Uterus (tissue), 4 donors: ENCODE measurements around the gene RRBP1. TPM values are rescaled to one million over a fixed set of nuclear protein-coding genes. Genes with fewer than 3 reads are reported as not detected.
A peak's percentile ranks its signal among the peaks of the same experiment; 100 is the strongest.

Experiments used
- DNase-seq, 2 donors: peaks; one replicate each; pipeline ENCODE4 v3.0.0-alpha.2; 2019 to 2020
- H3K27ac ChIP-seq, 2 donors: fragments of 200-600 bp; sonication (generic); 1 replicate in 1 of 2; 2 replicates in 1 of 2; pipeline ENCODE4 v1.5.1; 2016 to 2018
- H3K27me3 ChIP-seq, 2 donors: fragments of 200-600 bp; sonication (generic); one replicate each; pipeline ENCODE4 v1.5.1; 2018 to 2019; ENCODE audit warnings: control low read depth in 1 of 2
- H3K36me3 ChIP-seq, 2 donors: fragments of 200-600 bp; sonication (generic); one replicate each; pipeline ENCODE4 v1.5.1; 2019; ENCODE audit warnings: control low read depth in 1 of 2
- H3K4me1 ChIP-seq, 2 donors: fragments of 200-600 bp; sonication (generic); one replicate each; pipeline ENCODE4 v1.5.1; 2018 to 2019; ENCODE audit warnings: control low read depth in 1 of 2
- H3K4me3 ChIP-seq, 2 donors: fragments of 200-600 bp; sonication (generic); 1 replicate in 1 of 2; 2 replicates in 1 of 2; pipeline ENCODE4 v1.5.1; 2018 to 2019; ENCODE audit warnings: mild to moderate bottlenecking in 1 of 2
- H3K9me3 ChIP-seq, 2 donors: fragments of 200-600 bp; sonication (generic); one replicate each; pipeline ENCODE4 v1.5.1; 2019; ENCODE audit warnings: control low read depth in 1 of 2
- POLR2A ChIP-seq, 2 donors: fragments of 450-650 bp; IDR thresholded peaks; one replicate each; pipeline ENCODE4 v1.6.1; 2016; ENCODE audit warnings: antibody characterized with exemption in 2 of 2, mild to moderate bottlenecking in 1 of 2, moderate library complexity in 1 of 2
- intact Hi-C: fragments of 100-400 bp; cut with DNase I; formaldehyde crosslinking; loops from one replicate; pipeline ENCODE4 v1.15.1; 2023; ENCODE audit warnings: low total_unique reads
- total RNA-seq, 4 donors: library from RNA; depleted of rRNA in 3 of 4; stranded (reverse); fragments of >200 nt in 3 of 4; gene quantifications; one replicate each; pipeline versions ENCODE4 v1.1.0 to v1.2.4, GENCODE V29; 2014 to 2023
- TF ChIP-seq, protein P1 (sequence below), 4 experiments: fragments of 200-600 bp in 2 of 4; fragments of 450-650 bp in 2 of 4; sonication (generic) in 2 of 4; IDR thresholded peaks; one replicate each; pipeline ENCODE4 v1.5.1; 2016 to 2019; ENCODE audit warnings: antibody characterized with exemption in 4 of 4, mild to moderate bottlenecking in 2 of 4, moderate library complexity in 1 of 4
- donor health status: DM: yes; HTN: yes; CAD: no.

The RRBP1 gene
- total RNA-seq, 4 donors from 2014 or later = 13.2 to 172 (median 96.9) TPM

DNA sequence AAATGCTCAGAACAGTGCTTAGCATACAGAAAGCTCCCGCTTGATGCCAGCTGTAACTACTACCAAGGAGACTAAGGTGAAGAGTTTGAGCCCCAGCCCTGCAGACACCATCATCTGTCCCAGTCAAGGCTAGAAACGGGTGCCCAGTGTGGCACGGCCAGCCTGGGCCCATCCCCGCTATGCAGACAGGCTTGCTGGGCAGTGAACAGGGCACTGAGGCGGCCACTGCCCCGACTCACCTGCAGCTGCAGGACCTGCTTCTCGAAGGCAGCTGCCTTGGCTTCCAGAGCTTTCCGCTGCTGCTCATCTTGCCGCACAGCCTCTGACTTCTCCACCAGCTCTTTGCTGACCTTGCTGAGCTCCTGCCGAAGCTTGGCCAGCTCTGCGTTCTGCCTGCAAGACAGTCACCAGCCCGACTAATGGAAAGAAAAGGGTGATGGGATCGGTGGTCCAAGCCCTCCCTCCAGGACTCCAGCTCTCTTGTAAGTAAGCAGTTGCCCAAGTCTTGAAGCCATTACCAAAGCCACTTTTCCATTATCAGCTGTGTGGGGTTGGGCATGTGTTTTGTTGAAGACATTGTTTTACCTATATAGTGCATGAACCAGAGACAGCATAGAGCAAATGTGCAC, 48.7 kb downstream of the RRBP1 start:
- peak overlapping the region in 1 of 2 donors; percentile 63 for H3K27ac ChIP-seq
- H3K4me1 ChIP-seq = peaks cover 15 to 25% of the 10 kb centered on the region in 2 donors
- no peak for DNase-seq
- H3K4me3 ChIP-seq = no peak overlapping the region
- intact Hi-C loops = no loop called here
- H3K36me3 ChIP-seq = no peaks in the 10 kb centered on the region
- TF ChIP-seq, protein P1, sequence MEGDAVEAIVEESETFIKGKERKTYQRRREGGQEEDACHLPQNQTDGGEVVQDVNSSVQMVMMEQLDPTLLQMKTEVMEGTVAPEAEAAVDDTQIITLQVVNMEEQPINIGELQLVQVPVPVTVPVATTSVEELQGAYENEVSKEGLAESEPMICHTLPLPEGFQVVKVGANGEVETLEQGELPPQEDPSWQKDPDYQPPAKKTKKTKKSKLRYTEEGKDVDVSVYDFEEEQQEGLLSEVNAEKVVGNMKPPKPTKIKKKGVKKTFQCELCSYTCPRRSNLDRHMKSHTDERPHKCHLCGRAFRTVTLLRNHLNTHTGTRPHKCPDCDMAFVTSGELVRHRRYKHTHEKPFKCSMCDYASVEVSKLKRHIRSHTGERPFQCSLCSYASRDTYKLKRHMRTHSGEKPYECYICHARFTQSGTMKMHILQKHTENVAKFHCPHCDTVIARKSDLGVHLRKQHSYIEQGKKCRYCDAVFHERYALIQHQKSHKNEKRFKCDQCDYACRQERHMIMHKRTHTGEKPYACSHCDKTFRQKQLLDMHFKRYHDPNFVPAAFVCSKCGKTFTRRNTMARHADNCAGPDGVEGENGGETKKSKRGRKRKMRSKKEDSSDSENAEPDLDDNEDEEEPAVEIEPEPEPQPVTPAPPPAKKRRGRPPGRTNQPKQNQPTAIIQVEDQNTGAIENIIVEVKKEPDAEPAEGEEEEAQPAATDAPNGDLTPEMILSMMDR (IDR thresholded peaks at IDR 0.05) = no peak
- no peak for TF ChIP-seq POLR2A (IDR thresholded peaks at IDR 0.05)
- H3K9me3 ChIP-seq = no peaks in the 10 kb centered on the region
- no peaks in the 10 kb centered on the region for H3K27me3 ChIP-seq

DNA sequence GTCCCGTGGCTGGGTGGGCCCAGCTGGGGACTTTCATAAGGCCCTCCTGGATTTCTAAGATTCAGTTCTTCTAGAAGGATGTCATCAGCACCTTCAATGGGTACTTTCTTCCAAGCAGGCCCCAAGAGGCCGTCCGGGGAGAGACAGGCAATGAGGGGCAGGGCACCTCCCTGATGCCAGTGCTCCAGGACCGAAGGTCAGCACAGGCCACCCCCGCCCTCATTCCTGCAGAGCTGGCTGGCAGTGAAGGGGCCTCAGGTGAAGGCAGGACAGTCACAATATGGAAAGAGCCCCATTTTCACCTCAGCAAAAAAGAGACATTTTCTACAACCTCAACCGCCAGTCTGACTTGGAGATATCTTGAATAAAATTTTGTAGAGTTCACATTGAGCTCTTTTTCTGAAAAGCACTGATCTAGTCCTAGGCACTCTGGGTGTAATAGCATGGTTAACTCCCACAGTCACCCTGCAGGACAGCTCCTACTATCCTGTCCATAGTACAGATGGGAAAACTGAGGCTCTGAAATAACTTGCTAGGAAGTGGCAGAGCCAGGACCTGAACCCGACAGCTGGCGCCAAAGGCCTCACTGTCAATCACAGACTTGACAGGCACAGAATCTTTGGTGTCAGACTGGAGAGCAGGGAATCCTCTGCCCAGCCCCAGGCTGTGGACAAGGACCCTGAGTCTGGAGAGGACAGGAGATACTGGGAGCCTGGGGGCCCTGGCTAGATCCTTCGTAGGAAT, 50.3 kb downstream of the RRBP1 start:
- TF ChIP-seq, protein P1 (IDR thresholded peaks at IDR 0.05) = no peak
- TF ChIP-seq POLR2A (IDR thresholded peaks at IDR 0.05) = no peak
- intact Hi-C loops = no loop called here
- H3K4me3 ChIP-seq = no peak overlapping the region
- H3K36me3 ChIP-seq = no peaks in the 10 kb centered on the region
- H3K27me3 ChIP-seq = no peaks in the 10 kb centered on the region
- no peak for DNase-seq
- H3K9me3 ChIP-seq = no peaks in the 10 kb centered on the region
- H3K4me1 ChIP-seq = peaks cover 14 to 21% of the 10 kb centered on the region in 2 donors
- H3K27ac ChIP-seq = no peak overlapping the region

DNA sequence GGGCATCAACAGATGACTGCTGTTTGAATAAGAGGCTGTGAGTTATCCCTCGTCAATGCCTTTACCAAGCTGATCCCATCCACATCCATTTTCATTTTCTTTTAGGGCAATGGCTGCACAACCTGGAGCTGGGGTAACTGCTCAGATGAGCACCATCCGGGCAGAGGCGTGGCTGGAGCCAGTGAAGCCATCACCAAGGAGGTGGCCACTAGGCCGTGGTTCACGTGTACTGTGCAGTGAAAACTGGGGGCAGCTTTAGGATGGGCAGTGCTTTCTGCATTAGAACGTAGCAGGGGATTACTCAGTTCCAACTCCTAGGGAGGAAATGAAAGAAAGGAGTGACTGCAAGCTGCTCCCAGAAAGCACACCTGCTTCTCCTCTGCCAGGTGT, 51.2 kb downstream of the RRBP1 start:
- Histone ChIP-seq H3K27me3 (no peaks in the 10 kb centered on the region), H3K27ac (no peak overlapping the region), H3K9me3 (no peaks in the 10 kb centered on the region), H3K4me1 (peaks cover 7 to 12% of the 10 kb centered on the region in 2 donors), H3K4me3 (no peak overlapping the region), H3K36me3 (no peaks in the 10 kb centered on the region)
- no peak for TF ChIP-seq POLR2A (IDR thresholded peaks at IDR 0.05)
- TF ChIP-seq, protein P1 (IDR thresholded peaks at IDR 0.05) = no peak
- intact Hi-C loops = no loop called here
- no peak for DNase-seq

DNA sequence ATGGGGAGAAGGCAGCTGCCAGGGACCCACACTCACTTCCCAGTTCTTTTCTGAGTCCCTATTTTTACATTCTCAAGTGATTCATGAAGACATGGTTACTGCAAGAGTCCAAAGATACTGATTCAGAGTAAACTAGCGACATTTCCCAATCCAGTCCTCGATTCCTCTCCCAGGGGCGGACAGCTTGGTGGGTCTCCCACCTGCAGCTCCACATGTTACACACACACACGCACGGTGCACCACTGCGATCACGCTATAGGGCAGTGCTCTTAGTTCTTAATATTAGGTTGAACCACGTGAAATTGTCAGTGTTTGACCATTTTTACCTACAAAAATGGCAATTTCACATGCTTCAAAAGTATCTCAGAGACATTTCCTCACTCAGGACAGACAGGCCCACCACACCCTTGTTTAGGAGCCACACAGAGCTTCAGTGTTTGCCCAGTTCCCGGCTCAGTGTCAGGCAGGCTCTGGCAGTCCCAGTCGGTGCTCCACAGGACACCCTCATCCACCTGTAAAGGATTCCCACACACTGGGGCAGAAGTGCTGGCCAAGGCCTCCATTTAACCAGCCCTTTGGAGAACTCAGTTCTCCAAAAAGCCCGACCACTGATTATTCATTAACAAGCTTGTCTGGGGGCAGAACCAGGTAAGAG, 51.8 kb downstream of the RRBP1 start:
- H3K27me3 ChIP-seq = no peaks in the 10 kb centered on the region
- no peak overlapping the region for H3K4me3 ChIP-seq
- no peak overlapping the region for H3K27ac ChIP-seq
- intact Hi-C loops = no loop called here
- peaks cover 2 to 7% of the 10 kb centered on the region in 2 donors for H3K4me1 ChIP-seq
- TF ChIP-seq, protein P1 (IDR thresholded peaks at IDR 0.05) = no peak
- TF ChIP-seq POLR2A (IDR thresholded peaks at IDR 0.05) = no peak
- no peak for DNase-seq
- H3K36me3 ChIP-seq = no peaks in the 10 kb centered on the region
- no peaks in the 10 kb centered on the region for H3K9me3 ChIP-seq

DNA sequence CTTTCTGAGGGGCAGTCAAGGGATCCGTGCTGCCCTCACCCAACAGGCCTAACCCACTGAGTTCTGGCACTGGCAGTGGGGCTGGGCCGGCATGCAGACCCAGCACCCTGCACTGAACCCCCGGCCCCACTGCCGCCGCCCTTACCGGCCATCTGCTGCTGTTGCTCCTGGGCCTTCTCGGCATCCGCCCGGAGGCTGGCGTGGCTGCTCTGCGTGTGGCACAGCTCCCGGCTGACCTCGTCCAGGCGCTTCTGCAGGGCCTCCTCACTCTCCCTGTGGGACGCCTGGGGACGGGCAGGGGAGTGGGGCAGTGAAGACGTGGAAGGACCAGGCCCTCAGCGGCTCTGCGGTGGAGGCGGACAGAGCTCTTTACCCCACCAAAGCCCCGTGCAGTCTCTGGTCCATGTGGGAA, 52.4 kb downstream of the RRBP1 start:
- no peaks in the 10 kb centered on the region for H3K27me3 ChIP-seq
- TF ChIP-seq, protein P1 (IDR thresholded peaks at IDR 0.05) = no peak
- no peak for TF ChIP-seq POLR2A (IDR thresholded peaks at IDR 0.05)
- no peaks in the 10 kb centered on the region for H3K36me3 ChIP-seq
- intact Hi-C loops = no loop called here
- H3K9me3 ChIP-seq = no peaks in the 10 kb centered on the region
- DNase-seq = no peak
- peaks cover 0 to 2% of the 10 kb centered on the region in 2 donors for H3K4me1 ChIP-seq
- no peak overlapping the region for H3K27ac ChIP-seq
- no peak overlapping the region for H3K4me3 ChIP-seq
